GM21515 (cell line): ENCODE results near the gene ADAMTS2.

ENCODE experiments used
- ATAC-seq: cut with Tn5 transposase; IDR thresholded peaks from one replicate; pipeline ENCODE4 v1.9.1; 2021; ENCODE audit not compliant: unreplicated experiment

ADAMTS2 gene

GRCh38 chr5:179312557-179313235 is 32.6 kb downstream of the ADAMTS2 start:
- no peak for ATAC-seq

GRCh38 chr5:179311581-179311980 is 33.7 kb downstream of the ADAMTS2 start:
- no peak for ATAC-seq

GRCh38 chr5:179311091-179311470 is 34.2 kb downstream of the ADAMTS2 start:
- ATAC-seq: no peak

GRCh38 chr5:179310439-179311090 is 34.7 kb downstream of the ADAMTS2 start:
- no peak for ATAC-seq

- ATAC-seq: no peak
Measured at GRCh38 chr5:179309751-179310320, 35.4 kb downstream of the ADAMTS2 start.

- ATAC-seq: no peak
Measured at GRCh38 chr5:179309383-179309670, 35.9 kb downstream of the ADAMTS2 start.

GRCh38 chr5:179308563-179309382 is 36.5 kb downstream of the ADAMTS2 start:
- ATAC-seq: no peak

- no peak for ATAC-seq
Measured at GRCh38 chr5:179307931-179308471, 37.3 kb downstream of the ADAMTS2 start.

GRCh38 chr5:179307013-179307800 is 38.1 kb downstream of the ADAMTS2 start:
- ATAC-seq: no peak

- ATAC-seq: no peak
Measured at GRCh38 chr5:179306191-179307012, 38.9 kb downstream of the ADAMTS2 start.

GRCh38 chr5:179304871-179305270 is 40.4 kb downstream of the ADAMTS2 start:
- no peak for ATAC-seq

GRCh38 chr5:179304466-179304865 is 40.8 kb downstream of the ADAMTS2 start:
- no peak for ATAC-seq

- no peak for ATAC-seq
Measured at GRCh38 chr5:179303451-179304200, 41.6 kb downstream of the ADAMTS2 start.

- ATAC-seq: no peak
Measured at GRCh38 chr5:179302499-179303185, 42.6 kb downstream of the ADAMTS2 start.

- ATAC-seq: no peak
Measured at GRCh38 chr5:179301796-179302195, 43.5 kb downstream of the ADAMTS2 start.

GRCh38 chr5:179301376-179301775 is 43.9 kb downstream of the ADAMTS2 start:
- no peak for ATAC-seq

GRCh38 chr5:179300581-179301180 is 44.6 kb downstream of the ADAMTS2 start:
- no peak for ATAC-seq
